ENCODE results near the gene SUPT6H. TPM values are rescaled to one million over a fixed set of nuclear protein-coding genes. Genes with fewer than 3 reads are reported as not detected.
A peak's percentile ranks its signal among the peaks of the same experiment; 100 is the strongest.

The SUPT6H gene
- total and polyA plus RNA-seq, 9 of the 15 experiments (the other 6 are each of a cell fraction or from before 2014, with no cell fraction given), result 1.7 to 77.7 (median 49.2) TPM

DNA sequence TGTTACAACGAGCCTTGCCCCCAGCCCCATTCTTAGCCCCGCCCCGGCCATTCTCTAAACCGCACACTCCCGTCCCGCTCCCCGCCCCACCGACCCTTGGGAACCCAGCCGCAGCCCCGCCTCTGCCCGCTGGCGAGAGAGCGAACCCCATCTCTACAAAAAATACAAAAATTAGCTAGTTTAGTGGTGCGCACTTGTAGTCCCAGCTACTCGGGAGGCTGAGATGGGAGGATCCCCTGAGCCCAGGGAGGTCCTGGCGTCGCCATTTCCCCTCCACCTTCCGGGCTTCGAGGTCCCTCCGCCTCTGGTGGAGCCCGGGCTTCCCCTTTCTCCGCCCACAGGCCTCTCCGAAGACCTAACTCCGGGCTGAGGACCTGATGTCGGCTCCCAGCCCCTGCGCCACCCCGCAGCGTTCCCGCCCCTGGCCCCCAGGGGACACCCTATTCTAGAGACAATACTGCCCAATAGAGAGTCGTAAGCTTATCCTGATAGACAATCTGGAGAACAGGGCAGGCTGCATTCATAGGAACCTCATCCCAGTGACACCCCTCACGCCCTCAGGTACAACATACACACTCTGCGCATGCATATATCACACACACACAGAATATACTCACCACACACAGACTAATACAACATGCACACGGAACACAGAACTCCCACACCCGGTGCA is 50.2 kb downstream of the SUPT6H start (continued):
- TF ChIP-seq, protein P1, sequence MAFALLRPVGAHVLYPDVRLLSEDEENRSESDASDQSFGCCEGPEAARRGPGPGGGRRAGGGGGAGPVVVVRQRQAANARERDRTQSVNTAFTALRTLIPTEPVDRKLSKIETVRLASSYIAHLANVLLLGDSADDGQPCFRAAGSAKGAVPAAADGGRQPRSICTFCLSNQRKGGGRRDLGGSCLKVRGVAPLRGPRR (CRISPR knock-in tag; IDR thresholded peaks at IDR 0.05), result no peak
- TF ChIP-seq VEZF1 (CRISPR knock-in tag; IDR thresholded peaks at IDR 0.05) (no peak), MAFG (tag; conservative IDR thresholded peaks at IDR 0.05) (no peak), HBP1 (CRISPR knock-in tag; IDR thresholded peaks at IDR 0.05) (0 out of 2 replicates have a peak, but pooled peaks have one; percentile 15), HLTF (IDR thresholded peaks at IDR 0.05) (no peak), EGR1 (conservative IDR thresholded peaks at IDR 0.05) (peak; percentile 41), CBFB (CRISPR knock-in tag; IDR thresholded peaks at IDR 0.05) (peak; percentile 20; the same call in 1 of the 2 replicates), CTCF (IDR thresholded peaks at IDR 0.05 in 2 of 3, conservative IDR thresholded peaks at IDR 0.05 in 1 of 3; ENCODE audit: insufficient read depth in 2 of 3, low read depth in 1 of 3, low read length in 3 of 3) (peak; percentile 54 to 60 (median 60)), STAT5B (CRISPR knock-in tag; IDR thresholded peaks at IDR 0.05) (no peak), PHB (CRISPR knock-in tag; IDR thresholded peaks at IDR 0.05) (no peak), SMC3 (conservative IDR thresholded peaks at IDR 0.05; ENCODE audit: insufficient read depth, low read depth, low read length) (no peak), NKRF (IDR thresholded peaks at IDR 0.05; ENCODE audit: borderline replicate concordance) (no peak), CGGBP1 (CRISPR knock-in tag; IDR thresholded peaks at IDR 0.05) (no peak), HNRNPLL (IDR thresholded peaks at IDR 0.05; ENCODE audit: low read depth, low read length, poor library complexity, severe bottlenecking) (peak; percentile 0)
- TF ChIP-seq, protein P2, sequence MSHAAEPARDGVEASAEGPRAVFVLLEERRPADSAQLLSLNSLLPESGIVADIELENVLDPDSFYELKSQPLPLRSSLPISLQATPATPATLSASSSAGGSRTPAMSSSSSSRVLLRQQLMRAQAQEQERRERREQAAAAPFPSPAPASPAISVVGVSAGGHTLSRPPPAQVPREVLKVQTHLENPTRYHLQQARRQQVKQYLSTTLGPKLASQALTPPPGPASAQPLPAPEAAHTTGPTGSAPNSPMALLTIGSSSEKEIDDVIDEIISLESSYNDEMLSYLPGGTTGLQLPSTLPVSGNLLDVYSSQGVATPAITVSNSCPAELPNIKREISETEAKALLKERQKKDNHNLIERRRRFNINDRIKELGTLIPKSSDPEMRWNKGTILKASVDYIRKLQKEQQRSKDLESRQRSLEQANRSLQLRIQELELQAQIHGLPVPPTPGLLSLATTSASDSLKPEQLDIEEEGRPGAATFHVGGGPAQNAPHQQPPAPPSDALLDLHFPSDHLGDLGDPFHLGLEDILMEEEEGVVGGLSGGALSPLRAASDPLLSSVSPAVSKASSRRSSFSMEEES (CRISPR knock-in tag; IDR thresholded peaks at IDR 0.05), result no peak
- TF ChIP-seq, protein P3, sequence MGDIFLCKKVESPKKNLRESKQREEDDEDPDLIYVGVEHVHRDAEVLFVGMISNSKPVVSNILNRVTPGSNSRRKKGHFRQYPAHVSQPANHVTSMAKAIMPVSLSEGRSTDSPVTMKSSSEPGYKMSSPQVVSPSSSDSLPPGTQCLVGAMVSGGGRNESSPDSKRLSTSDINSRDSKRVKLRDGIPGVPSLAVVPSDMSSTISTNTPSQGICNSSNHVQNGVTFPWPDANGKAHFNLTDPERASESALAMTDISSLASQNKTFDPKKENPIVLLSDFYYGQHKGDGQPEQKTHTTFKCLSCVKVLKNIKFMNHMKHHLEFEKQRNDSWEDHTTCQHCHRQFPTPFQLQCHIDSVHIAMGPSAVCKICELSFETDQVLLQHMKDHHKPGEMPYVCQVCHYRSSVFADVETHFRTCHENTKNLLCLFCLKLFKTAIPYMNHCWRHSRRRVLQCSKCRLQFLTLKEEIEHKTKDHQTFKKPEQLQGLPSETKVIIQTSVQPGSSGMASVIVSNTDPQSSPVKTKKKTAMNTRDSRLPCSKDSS (IDR thresholded peaks at IDR 0.05; ENCODE audit: low read depth, partially characterized antibody), result no peak

All from K562 (cell line).